PC-9 (cell line): ENCODE results near the gene GALNT10. TPM values are rescaled to one million over a fixed set of nuclear protein-coding genes. Genes with fewer than 3 reads are reported as not detected.

Experiments used
- BruUV-seq: library from RNA; stranded (reverse); fragments of 400-500 nt; replicated peaks from 2 replicates; lab custom pipeline; 2021; lab: Mats Ljungman, UMichigan
- CTCF ChIA-PET: fragments of 300-600 bp; sonication (Branson Sonifier 250); formaldehyde crosslinking; loops from one replicate; lab custom pipeline; 2022; ENCODE audit warnings: antibody characterized with exemption; lab: Charles Lee
- POLR2A ChIA-PET: fragments of 300-600 bp; sonication (Branson Sonifier 250); formaldehyde crosslinking; loops from one replicate; lab custom pipeline; 2022; ENCODE audit warnings: antibody characterized with exemption; ENCODE audit not compliant: unreplicated experiment; lab: Charles Lee
- DNase-seq, 2 experiments: peaks; one replicate each; pipeline versions ENCODE4 v3.0.0 to v3.0.0-alpha.2; 2015 to 2022; ENCODE audit warnings: mixed read lengths in 1 of 2
- H2AFZ ChIP-seq: fragments of 200-600 bp; sonication (generic); 2 replicates; pipeline ENCODE4 v1.8.1; 2017; ENCODE audit warnings: antibody characterized with exemption
- H3F3A ChIP-seq: fragments of 200-600 bp; sonication (generic); 2 replicates; pipeline ENCODE4 v1.8.1; 2017; ENCODE audit warnings: antibody characterized with exemption, mild to moderate bottlenecking, low read depth; ENCODE audit not compliant: insufficient read depth
- H3K27ac ChIP-seq: fragments of 200-600 bp; sonication (generic); 2 replicates; pipeline ENCODE4 v1.6.1; 2016; ENCODE audit warnings: mixed run types
- H3K27me3 ChIP-seq: fragments of 200-600 bp; sonication (generic); 2 replicates; pipeline ENCODE4 v1.6.1; 2016; ENCODE audit warnings: low read depth, mixed run types; ENCODE audit not compliant: insufficient read depth
- H3K36me3 ChIP-seq: fragments of 200-600 bp; sonication (generic); 2 replicates; pipeline ENCODE4 v1.6.1; 2016; ENCODE audit warnings: low read depth, mixed run types
- H3K4me1 ChIP-seq: fragments of 200-600 bp; sonication (generic); replicated peaks from 2 replicates; pipeline ENCODE4 v1.6.1; 2016; ENCODE audit warnings: mixed run types; ENCODE audit not compliant: insufficient read depth
- H3K4me2 ChIP-seq: fragments of 200-600 bp; sonication (generic); 2 replicates; pipeline ENCODE4 v1.6.1; 2017; ENCODE audit warnings: mixed run types
- H3K4me3 ChIP-seq: fragments of 200-600 bp; sonication (generic); 2 replicates; pipeline ENCODE4 v1.6.1; 2016; ENCODE audit warnings: mixed run types
- H3K79me2 ChIP-seq: fragments of 200-600 bp; sonication (generic); 2 replicates; pipeline ENCODE4 v1.6.1; 2017; ENCODE audit warnings: low read depth, mixed run types
- H3K9me2 ChIP-seq: fragments of 200-600 bp; sonication (generic); 2 replicates; pipeline ENCODE4 v1.8.1; 2017; ENCODE audit warnings: mild to moderate bottlenecking; ENCODE audit not compliant: insufficient read depth
- H3K9me3 ChIP-seq: fragments of 200-600 bp; sonication (generic); 2 replicates; pipeline ENCODE4 v1.8.1; 2016; ENCODE audit warnings: low read depth; ENCODE audit not compliant: insufficient read depth
- H4K20me1 ChIP-seq: fragments of 200-600 bp; sonication (generic); 2 replicates; pipeline ENCODE4 v1.8.1; 2017; ENCODE audit not compliant: insufficient read depth
- CTCF ChIP-seq: fragments of 200-600 bp; sonication (generic); conservative IDR thresholded peaks from 2 replicates; pipeline ENCODE4 v1.6.1; 2017; ENCODE audit warnings: mixed run types, antibody characterized with exemption, mild to moderate bottlenecking, moderate library complexity
- EZH2 ChIP-seq: fragments of 200-600 bp; sonication (generic); IDR thresholded peaks from 2 replicates; pipeline ENCODE4 v1.8.0; 2017; ENCODE audit warnings: antibody characterized with exemption, low read depth
- intact Hi-C: fragments of 100-400 bp; cut with micrococcal nuclease; formaldehyde crosslinking; loops from one replicate; pipeline ENCODE4 v1.10.0; 2022; ENCODE audit not compliant: unreplicated experiment
- total RNA-seq: library from RNA; stranded (reverse); gene quantifications from 2 replicates; pipeline ENCODE4 v1.2.3, GENCODE V29; 2021

The GALNT10 gene
- total RNA-seq, 1 experiment from 2014 or later, result 101 TPM

- Histone ChIP-seq H3K4me1 (peaks cover 55% of the 10 kb centered on the region), H2AFZ (no peak overlapping the region), H3K9me3 (no peaks in the 10 kb centered on the region), H3K36me3 (peaks cover 19% of the 10 kb centered on the region; the same call in 1 of the 2 replicates), H3K4me2 (peak overlapping the region; percentile 61), H3K79me2 (peaks cover 80% of the 10 kb centered on the region), H4K20me1 (no peaks in the 10 kb centered on the region), H3F3A (peaks cover 45% of the 10 kb centered on the region), H3K27me3 (no peaks in the 10 kb centered on the region), H3K9me2 (no peaks in the 10 kb centered on the region), H3K27ac (peak overlapping the region; percentile 66), H3K4me3 (no peak overlapping the region)
- ChIA-PET CTCF (no interaction called here), POLR2A (no interaction called here)
- intact Hi-C loops, result loop anchor here (2.0 to 10.0 kb wide), 3 partner anchors 170 to 416 kb away; no protein-coding TSS in a partner anchor
- no TSS peak for BruUV-seq
- TF ChIP-seq EZH2 (no peak), CTCF (no peak)
- no peak for DNase-seq
These were observed 8.7 kb downstream of the GALNT10 start for GRCh38 chr5:154199263-154199662.

GRCh38 chr5:154199671-154200220, 9.2 kb downstream of the GALNT10 start:
- POLR2A ChIA-PET, result no interaction called here
- Histone ChIP-seq H3K27me3 (no peaks in the 10 kb centered on the region), H3K27ac (peak overlapping the region; percentile 66), H3K4me2 (peak overlapping the region; percentile 61), H3K79me2 (peaks cover 80% of the 10 kb centered on the region), H3K36me3 (peaks cover 15% of the 10 kb centered on the region; the same call in 1 of the 2 replicates), H3K9me3 (no peaks in the 10 kb centered on the region), H2AFZ (no peak overlapping the region), H3K9me2 (no peaks in the 10 kb centered on the region), H3K4me3 (no peak overlapping the region), H3K4me1 (peaks cover 50% of the 10 kb centered on the region), H3F3A (peaks cover 40% of the 10 kb centered on the region), H4K20me1 (no peaks in the 10 kb centered on the region)
- intact Hi-C loops, result loop anchor here (2.0 to 10.0 kb wide), 3 partner anchors 169 to 415 kb away; no protein-coding TSS in a partner anchor
- no peak for TF ChIP-seq EZH2
- no peak for TF ChIP-seq CTCF
- no TSS peak for BruUV-seq
- CTCF ChIA-PET, result no interaction called here
- DNase-seq, result no peak

GRCh38 chr5:154200221-154200620, 9.7 kb downstream of the GALNT10 start:
- intact Hi-C loops, result no loop called here
- no TSS peak for BruUV-seq
- Histone ChIP-seq H3K27me3 (no peaks in the 10 kb centered on the region), H2AFZ (no peak overlapping the region), H3K9me3 (no peaks in the 10 kb centered on the region), H4K20me1 (no peaks in the 10 kb centered on the region), H3K4me2 (no peak overlapping the region), H3K27ac (no peak overlapping the region), H3K36me3 (peaks cover 10% of the 10 kb centered on the region; the same call in 1 of the 2 replicates), H3K4me1 (peaks cover 46% of the 10 kb centered on the region), H3K4me3 (no peak overlapping the region), H3K79me2 (peaks cover 80% of the 10 kb centered on the region), H3F3A (peaks cover 40% of the 10 kb centered on the region), H3K9me2 (no peaks in the 10 kb centered on the region)
- TF ChIP-seq CTCF, result no peak
- TF ChIP-seq EZH2, result no peak
- DNase-seq, result no peak
- ChIA-PET POLR2A (no interaction called here), CTCF (no interaction called here)
